Cardiac fibroblast (primary cell): ENCODE data around the gene HBG1.
A peak's percentile ranks its signal among the peaks of the same experiment; 100 is the strongest.

Experiments used
- DNase-seq, 2 donors: peaks; one replicate each; pipeline versions ENCODE4 v3.0.0 to v3.0.0-alpha.2; 2010; ENCODE audit warnings: low read depth in 2 of 2
- H3K4me3 ChIP-seq, 2 donors: replicated peaks in 1 of 2; 1 replicate in 1 of 2; 2 replicates in 1 of 2; pipeline ENCODE4 v1.5.1; 2011; ENCODE audit warnings: low read depth in 2 of 2, low read length in 2 of 2, mild to moderate bottlenecking in 2 of 2, moderate library complexity in 1 of 2
- TF ChIP-seq, protein P1 (sequence below): IDR thresholded peaks from one replicate; pipeline ENCODE4 v1.5.1; 2011; ENCODE audit warnings: low read depth, mild to moderate bottlenecking, low read length, inconsistent platforms

HBG1 gene

DNA sequence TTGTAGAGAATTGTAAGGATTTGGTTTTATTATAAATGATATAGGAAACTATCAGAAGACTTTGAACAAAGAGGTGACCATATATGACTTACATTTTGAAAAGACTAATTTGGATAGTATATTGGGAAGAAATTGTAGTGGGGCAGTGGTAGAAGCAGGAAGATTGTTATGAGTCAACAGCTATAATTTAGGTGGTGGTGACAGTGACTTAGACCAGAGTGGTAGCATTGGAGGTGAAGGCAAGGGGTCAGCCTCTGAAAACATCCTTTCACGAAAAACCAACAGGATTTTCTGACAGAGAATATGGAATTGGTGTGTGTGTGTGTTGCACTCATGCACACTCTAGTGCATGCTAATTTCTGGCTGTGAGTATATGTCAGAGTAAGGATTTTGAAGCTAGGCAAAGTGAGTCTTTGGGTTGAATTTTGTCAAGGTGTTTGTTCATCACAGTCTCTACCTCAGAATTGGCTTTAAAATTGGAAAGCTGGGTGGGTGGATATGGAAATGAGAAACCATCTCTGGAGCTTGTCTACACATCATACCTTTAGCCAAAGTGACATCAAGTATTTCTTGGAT lies 28.2 kb upstream of the HBG1 start:
- TF ChIP-seq, protein P1, sequence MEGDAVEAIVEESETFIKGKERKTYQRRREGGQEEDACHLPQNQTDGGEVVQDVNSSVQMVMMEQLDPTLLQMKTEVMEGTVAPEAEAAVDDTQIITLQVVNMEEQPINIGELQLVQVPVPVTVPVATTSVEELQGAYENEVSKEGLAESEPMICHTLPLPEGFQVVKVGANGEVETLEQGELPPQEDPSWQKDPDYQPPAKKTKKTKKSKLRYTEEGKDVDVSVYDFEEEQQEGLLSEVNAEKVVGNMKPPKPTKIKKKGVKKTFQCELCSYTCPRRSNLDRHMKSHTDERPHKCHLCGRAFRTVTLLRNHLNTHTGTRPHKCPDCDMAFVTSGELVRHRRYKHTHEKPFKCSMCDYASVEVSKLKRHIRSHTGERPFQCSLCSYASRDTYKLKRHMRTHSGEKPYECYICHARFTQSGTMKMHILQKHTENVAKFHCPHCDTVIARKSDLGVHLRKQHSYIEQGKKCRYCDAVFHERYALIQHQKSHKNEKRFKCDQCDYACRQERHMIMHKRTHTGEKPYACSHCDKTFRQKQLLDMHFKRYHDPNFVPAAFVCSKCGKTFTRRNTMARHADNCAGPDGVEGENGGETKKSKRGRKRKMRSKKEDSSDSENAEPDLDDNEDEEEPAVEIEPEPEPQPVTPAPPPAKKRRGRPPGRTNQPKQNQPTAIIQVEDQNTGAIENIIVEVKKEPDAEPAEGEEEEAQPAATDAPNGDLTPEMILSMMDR, result no peak
- H3K4me3 ChIP-seq, result no peak overlapping the region
- no peak for DNase-seq

DNA sequence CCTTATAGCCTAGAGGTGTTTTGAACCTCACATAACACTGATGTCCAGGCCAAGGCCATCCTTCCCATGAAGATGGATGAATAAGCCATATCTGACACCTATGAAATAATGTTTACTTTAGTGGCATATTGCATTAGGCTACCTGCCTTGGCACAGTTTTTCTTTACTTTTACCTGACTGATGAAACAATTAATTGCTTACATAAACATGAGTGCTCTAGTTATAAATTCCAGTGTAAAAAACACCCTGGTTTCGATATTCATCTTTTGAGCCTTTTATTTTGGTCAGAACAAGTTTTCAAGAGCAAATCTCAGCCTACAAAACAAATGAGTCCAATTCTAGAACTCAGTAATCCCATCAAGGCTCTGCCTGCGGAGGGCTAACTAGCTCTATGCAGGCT lies 27.0 kb upstream of the HBG1 start:
- H3K4me3 ChIP-seq, result no peak overlapping the region
- DNase-seq, result no peak
- TF ChIP-seq, protein P1, result no peak

DNA sequence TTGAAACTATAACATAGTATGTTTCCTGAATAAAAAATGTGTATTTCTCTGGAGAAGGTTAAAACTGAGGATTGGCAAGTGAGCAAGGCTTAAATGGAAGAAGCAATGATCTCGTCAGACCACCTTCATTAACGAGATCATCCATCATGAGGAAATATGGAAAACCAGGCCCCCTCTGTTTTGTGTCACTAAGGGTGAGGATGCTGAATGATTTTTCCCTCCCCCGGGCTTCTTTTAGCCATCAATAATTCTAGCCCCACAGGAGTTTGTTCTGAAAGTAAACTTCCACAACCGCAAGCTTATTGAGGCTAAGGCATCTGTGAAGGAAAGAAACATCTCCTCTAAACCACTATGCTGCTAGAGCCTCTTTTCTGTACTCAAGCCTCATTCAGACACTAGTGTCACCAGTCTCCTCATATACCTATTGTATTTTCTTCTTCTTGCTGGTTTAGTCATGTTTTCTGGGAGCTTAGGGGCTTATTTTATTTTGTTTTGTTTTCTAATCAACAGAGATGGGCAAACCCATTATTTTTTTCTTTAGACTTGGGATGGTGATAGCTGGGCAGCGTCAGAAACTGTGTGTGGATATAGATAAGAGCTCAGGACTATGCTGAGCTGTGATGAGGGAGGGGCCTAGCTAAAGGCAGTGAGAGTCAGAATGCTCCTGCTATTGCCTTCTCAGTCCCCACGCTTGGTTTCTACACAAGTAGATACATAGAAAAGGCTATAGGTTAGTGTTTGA lies 25.9 kb upstream of the HBG1 start:
- DNase-seq, result peak in 1 of 2 donors; percentile 14
- TF ChIP-seq, protein P1, result no peak
- no peak overlapping the region for H3K4me3 ChIP-seq

DNA sequence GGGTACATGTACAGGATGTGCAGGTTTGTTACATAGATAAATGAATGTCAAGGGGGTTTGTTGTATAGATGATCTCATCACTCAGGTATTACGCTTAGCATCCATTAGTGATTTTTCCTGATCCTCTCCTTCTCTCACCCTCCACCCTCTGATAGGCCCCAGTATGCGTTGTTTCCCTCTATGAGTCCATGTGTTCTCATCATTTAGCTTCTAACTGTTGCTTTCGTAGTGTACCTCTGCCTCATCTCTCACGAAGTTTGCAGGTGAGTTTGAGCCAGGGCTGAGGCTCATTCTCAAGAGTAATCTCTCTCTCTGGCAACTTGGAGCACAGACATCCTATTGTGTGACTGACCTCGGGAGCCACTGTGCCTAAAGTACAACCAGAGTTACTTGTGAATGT lies 24.7 kb upstream of the HBG1 start:
- TF ChIP-seq, protein P1, result no peak
- DNase-seq, result peak in 1 of 2 donors; percentile 27

DNA sequence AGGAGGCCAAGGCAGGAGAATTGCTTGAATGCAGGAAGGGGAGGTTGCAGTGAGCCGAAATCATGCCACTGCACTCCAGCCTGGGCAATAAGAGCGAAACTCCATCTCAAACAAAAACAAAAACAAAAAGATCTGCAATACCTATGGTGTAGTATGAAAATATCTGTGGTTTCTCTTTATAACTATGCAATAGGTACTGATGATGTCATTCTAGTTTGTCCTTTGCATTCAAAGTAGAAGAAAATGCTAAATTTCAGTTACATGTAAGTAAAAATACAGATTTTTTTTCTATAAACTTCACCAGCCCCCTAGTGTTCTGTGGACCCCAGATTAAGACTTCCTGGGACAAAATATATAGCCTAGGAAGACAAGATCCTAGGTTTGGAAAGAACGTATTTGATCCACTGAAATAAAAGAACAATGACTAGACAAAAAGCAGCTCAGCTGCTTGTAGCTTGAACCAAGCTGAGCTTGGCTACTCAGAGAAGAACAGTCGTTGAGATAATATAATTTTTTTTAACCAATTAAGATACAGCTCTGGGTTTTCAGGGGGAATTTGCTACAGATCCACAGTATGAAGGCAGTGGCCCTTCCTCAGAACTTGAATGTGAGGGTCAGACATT lies 22.8 kb upstream of the HBG1 start:
- no peak overlapping the region for H3K4me3 ChIP-seq
- no peak for DNase-seq
- TF ChIP-seq, protein P1, result no peak

More for the DNA sequence above, 24.7 kb upstream of the HBG1 start:
- H3K4me3 ChIP-seq, result no peak overlapping the region

DNA sequence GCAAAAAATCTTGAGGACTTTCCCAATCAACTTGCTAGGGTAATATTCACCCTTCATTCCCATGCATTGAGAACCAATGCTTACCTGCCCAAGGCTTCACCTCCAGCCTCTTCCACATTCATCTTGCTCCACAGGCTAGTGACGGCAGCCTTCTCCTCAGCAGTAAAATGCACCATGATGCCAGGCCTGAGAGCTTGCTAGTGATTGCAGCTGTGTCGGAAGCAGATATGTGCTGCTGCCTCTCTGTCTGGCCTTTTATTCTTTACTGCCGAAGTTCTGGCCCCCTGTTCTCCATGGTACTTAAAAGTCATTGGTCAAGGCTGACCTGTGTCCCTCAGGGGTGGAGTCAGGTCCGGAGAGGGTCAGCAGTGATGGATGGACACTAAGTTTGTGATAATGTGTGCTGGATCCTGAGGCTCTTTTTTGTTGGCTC lies 20.1 kb upstream of the HBG1 start, which contains the start of gene HBE1:
TSS of gene HBE1 (minus strand) at position 231 of the 433 bp plus-strand sequence. CDS start at position 176, 55 bp downstream.
- no peak within 1 kb of the TSS for H3K4me3 ChIP-seq
- DNase-seq, result no peak
- TF ChIP-seq, protein P1, result no peak
